HL-60/S4 treated with retinoic acid at 250 ng/mL for 4 days and 3 days (cell line): ENCODE data around the gene ACAN.

Experiments
- in situ Hi-C: fragments of 300-500 bp; cut with MboI; formaldehyde crosslinking; loops from 2 replicates; pipeline ENCODE4 v1.7.0; 2022; ENCODE audit warnings: low sequenced_read_pairs

The ACAN gene

GRCh38 chr15:88917760-88918159 lies 114.5 kb downstream of the ACAN start:
- in situ Hi-C loops: loop anchor here (25.0 kb wide), 1 partner anchor 270 kb away; no protein-coding TSS in a partner anchor

GRCh38 chr15:88918738-88919137 lies 115.5 kb downstream of the ACAN start:
- in situ Hi-C loops: loop anchor here (25.0 kb wide), 1 partner anchor 269 kb away; no protein-coding TSS in a partner anchor

- in situ Hi-C loops: loop anchor here (25.0 kb wide), 1 partner anchor 267 kb away; no protein-coding TSS in a partner anchor
Measured at GRCh38 chr15:88920186-88920891, 117.1 kb downstream of the ACAN start.

GRCh38 chr15:88920892-88921435 lies 117.7 kb downstream of the ACAN start:
- in situ Hi-C loops: loop anchor here (25.0 kb wide), 1 partner anchor 266 kb away; no protein-coding TSS in a partner anchor
